Peyer's patch (tissue), 4 donors: ENCODE measurements around the gene SPG7.

Source experiments
- CTCF ChIP-seq, 6 experiments: fragments of 450-650 bp in 4 of 6; fragments of 200-600 bp in 2 of 6; sonication (generic) in 1 of 6; IDR thresholded peaks; one replicate each; pipeline ENCODE4 v1.5.1; 2017 to 2019; ENCODE audit warnings: antibody characterized with exemption in 6 of 6, mild to moderate bottlenecking in 3 of 6, moderate library complexity in 1 of 6
- POLR2A ChIP-seq, 2 donors: fragments of 450-650 bp; IDR thresholded peaks; one replicate each; pipeline ENCODE4 v1.5.1; 2017; ENCODE audit warnings: antibody characterized with exemption in 2 of 2, mild to moderate bottlenecking in 2 of 2, moderate library complexity in 2 of 2

- no peak for TF ChIP-seq CTCF (IDR thresholded peaks at IDR 0.05)
- TF ChIP-seq POLR2A (IDR thresholded peaks at IDR 0.05): peak in 1 of 2 donors; percentile 7
Measured at GRCh38 chr16:89564476-89565255, 56.5 kb downstream of the SPG7 start.
